Fibroblast of upper back skin (primary cell): ENCODE measurements around the gene SLC7A7.
A peak's percentile ranks its signal among the peaks of the same experiment; 100 is the strongest.
"Not testable (repeated sequence)": the region's sequence is repeated elsewhere in the genome, so short reads cannot be mapped to it uniquely, and the experiment has no call there.

Source experiments
- DNase-seq: peaks from one replicate; pipeline ENCODE4 v3.0.0-alpha.2; 2013

Gene SLC7A7

DNA sequence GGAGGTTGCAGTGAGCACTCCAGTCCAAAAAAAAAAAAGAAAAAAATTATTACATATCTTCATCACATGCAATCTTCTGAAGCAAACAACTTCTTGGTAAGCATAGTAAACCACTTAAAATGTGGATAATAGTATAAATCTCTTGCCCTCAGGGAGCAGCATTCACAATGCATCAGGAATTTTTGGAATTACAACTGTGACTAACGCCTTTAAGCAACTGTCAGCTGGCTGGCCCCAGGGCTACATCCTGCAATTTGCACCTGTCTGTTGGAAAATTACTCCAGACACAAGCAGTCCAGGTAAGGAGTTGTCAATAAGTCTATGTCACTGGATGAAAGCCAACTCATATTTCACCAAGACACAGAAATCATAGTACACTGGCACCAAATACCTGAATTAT, 5.5 kb upstream of the SLC7A7 start:
- DNase-seq = peak; percentile 45

DNA sequence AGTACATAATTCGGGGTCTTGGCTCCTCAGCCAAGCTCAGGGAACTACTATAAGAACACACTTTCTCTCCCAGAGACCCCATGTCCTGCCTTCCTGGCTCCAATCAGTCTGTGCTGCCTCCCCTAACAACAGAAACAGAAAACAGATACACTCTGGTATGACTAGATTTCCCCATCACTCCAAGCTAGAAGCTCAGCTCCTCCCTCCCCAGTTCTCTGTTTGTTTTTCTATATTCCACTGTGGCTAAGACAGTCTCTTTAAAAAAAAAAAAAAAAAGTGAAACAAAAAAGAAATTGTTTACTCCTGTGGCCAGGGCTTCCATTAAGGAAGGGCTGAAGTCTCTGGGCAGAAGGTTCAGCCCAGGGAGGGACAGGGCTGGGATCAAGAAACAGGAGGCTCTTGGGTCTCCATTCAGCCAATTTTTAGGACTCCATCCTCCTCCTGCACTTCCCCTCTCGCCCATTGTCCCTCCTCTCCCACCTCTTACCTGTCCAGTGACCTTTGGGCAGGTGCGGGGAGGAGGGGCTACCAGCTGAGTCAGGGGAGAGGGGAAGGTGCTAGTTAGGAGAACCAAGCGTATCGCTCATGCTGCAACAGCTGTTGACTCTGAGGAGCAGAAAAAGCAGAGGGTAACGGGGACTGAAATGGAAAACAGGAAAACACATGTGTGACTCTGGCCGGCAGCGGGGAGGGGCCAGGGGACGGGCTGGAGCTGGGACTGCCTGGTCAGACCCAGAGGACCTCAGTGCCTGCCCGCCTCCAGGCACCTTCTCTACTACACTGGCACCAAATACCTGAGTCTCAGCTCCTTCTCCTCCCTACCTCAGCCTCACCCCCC, 4.1 kb upstream of the SLC7A7 start:
- no peak for DNase-seq

DNA sequence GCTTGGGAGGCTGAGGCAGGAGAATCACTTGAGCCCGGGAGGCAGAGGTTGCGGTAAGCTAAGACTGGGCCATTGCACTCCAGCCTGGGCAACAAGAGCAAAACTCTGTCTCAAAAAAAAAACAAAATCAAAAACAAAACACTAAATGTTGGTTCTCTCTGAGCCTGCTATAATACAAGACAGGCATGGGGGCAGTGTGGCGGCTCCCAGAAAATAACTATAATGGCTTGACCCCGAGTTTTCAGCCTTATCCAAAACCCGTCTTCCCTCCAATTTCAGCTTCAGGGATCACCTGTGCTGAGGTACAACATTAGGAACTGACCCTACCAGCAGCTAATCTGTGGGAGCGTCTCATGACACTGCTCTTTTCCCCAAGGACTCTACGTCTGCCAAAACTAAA, 862 bp downstream of the SLC7A7 start:
- no peak for DNase-seq

DNA sequence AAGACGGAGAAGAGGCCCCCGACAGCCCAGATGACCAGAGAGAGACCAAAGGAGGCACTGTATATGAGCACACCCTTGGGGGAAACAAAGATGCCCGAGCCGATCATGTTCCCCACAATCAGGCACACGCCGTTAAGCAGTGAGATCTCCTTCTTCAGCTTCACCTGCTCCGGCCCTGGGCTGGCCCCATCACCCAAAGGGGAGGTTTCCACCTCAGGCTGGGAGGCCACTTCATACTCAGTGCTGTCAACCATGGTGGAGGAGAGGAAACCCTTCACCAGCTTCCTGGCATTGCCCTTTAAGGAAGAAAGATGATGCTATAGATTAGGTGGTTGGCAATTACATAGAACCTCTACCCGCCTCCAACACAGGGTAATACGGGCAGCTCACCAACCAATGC, 2.1 kb downstream of the SLC7A7 start:
- DNase-seq = no peak

DNA sequence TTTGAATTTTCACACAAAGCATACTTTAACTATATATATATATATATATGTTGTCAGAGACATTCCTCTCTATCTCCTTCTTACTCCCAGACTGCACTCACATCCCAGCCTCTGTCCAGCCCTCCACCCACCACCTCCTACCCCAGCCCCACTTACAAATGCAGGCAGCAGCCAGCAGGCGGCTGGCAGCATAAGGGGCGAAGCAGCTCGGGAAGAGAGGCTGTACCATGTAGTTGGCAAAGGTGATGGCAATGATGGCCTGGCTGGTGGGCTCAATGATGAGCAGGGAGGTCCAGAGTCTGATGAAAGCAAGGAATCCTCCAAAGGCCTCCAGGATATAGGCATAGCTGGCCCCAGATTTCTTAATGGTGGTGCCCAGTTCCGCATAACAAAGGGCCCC, 2.5 kb downstream of the SLC7A7 start:
- DNase-seq = no peak

DNA sequence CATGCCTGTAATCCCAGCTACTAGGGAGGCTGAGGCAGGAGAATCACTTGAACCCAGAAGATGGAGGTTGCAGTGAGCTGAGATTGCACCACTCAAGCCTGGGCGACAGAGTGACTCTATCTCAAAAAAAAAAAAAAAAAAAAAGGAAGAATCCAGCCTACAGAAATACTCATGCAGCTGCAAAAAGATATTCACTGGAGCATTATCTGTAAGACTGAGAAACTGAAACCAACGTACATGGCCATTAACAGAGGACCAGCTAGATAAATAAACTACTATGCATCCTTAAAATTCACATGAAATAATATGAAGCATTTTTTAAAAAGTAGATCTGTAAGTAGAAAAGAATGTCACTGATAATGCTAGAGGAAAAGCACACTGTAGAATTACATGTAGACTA, 3.5 kb downstream of the SLC7A7 start:
- DNase-seq = no peak

DNA sequence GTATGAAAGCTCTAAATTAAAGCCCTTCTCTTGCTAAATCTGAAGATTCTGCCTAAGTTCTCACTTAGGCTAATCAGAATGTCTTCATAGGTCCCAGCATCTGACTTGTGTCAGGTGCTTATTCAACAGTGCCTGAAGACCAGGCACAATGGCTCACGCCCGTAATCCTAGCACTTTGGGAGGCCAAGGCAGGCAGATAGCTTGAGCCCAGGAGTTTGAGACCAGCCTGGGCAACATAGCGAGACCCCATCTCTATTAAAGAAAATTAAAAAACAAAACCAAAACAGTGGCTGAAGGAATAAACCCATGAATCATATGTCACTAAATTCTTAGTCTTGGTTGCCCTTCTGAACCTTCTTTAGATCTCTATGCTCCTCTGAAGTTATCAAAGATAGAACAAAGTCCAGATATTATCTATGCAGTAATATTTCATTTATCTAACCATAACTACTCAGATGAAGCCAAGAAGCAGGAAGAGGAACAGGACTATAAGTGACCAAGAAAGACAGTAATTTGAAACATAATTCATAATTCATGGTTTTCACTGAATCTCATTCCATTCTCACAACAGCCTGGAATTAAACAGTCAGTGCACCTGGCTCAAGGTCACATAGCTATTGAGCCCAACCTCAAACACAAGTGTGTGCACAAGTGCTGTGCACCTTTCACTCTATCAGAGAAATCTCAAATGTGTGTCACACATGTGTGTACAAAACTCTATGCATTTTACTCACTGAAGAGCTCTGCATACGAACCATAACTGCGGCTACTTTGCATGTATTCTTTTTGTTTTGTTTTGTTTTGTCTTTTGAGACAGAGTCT, 6.6 kb downstream of the SLC7A7 start:
- no peak for DNase-seq

DNA sequence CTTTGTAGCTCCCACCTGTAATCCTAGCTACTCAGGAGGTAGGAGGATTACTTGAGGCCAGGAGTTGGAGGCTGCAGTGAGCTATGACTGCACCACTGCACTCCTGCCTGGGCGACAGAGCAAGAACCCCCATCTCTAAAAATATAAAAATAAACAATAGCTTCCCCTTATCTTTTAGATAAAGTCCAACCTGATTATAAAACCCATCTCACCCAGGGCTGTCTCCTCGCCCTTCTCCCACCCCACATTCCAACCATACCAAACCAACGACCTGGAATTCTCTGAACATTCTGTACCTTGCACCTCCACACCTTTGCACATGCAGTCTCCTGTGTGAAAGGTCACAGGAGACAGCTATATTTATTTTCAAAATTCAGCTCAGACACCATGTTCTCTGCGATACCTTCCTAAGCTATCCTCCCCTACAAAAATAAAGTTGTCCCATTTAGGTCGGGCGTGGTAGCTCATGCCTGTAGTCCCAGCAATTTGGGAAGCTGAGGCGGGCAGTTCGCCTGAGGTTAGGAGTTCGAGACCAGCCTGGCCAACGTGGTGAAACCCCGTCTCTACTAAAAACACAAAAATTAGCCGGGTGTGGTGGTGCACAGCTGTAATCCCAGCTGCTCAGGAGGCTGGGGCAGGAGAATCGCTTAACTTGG, 7.7 kb downstream of the SLC7A7 start:
- DNase-seq = no peak

DNA sequence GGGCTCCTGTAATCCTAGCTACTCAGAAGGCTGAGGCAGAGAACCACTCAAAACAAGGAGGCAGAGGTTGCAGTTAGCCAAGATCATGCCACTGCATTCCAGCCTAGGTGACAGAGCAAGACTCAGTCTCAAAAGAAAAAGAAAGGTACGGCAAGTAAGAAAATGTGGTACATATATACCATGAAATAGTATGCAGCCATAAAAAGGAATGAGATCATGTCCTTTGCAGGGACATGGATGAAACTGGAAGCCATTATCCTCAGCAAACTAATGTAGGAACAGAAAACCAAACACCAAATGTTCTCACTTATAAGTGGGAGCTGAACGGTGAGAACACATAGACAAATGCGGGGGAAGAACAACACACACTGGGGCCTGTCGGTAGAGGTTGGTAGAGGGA, 10.0 kb downstream of the SLC7A7 start:
- not testable (repeated sequence) for DNase-seq

DNA sequence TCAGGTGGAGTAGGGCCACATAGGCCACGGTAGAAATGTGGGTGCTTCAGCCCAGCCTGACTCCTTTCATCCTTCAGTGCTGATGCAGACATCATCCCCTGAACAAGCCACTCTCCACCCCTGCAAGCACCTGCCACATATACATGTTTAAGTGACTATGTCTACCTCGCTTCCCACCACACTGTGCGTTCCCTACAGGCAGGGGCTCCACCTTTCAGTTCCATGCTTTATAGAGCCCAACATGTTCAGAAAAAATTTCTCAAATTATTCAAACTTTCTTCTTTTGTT, 11.6 kb downstream of the SLC7A7 start:
- DNase-seq = no peak

DNA sequence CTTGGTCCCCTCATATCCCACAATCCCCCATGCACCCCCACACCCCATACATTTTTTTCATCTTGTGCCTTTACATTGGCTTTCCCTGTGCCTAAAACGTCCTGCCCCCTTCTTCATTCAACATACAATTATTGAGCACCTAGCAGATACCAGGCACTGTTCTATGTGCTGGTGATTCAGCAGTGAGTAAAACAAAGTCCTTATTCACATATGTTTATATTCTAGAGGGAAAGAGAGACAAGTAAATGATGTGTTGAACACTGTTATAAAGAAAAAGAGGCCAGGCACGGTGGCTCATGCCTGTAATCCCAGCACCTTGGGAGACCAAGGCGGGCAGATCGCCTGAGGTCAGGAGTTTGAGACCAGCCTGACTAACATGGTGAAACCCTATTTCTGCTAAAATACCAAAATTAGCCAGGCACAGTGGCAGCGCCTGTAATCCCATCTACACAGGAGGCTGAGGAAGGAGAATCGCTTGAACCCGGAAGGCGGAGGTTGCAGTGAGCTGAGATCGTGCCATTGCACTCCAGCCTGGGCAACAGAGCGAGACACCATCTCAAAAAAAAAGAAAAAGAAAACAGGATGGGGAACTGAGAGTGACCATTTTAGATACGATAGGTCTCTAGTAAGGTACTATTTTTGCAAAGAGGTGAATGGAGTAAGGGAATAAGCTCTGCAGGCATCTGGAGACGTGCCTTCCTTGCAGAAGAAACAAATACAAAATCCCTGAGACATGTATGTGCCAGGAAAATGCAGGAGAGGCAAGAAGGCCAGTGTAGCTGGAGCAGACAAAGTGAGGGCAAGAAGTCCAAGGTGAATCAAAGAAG, 12.2 kb downstream of the SLC7A7 start:
- DNase-seq = no peak

DNA sequence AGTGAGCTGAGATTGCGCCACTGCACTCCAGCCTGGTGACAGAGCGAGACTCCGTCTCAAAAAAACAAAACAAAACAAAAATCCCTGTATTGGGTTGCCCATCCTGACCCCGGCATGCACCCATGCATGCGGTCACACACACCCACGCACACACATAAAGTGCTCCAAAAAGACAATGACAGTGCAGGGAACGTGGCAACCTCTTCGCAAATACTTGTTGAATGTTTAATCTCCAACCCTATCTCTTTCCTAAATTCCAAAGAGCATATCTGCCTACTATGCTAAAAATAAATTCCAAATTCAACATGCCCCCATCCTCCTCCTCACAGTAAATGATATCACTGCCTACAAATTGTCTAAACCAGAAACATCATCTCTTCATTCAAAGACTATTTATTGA, 13.5 kb downstream of the SLC7A7 start:
- no peak for DNase-seq

DNA sequence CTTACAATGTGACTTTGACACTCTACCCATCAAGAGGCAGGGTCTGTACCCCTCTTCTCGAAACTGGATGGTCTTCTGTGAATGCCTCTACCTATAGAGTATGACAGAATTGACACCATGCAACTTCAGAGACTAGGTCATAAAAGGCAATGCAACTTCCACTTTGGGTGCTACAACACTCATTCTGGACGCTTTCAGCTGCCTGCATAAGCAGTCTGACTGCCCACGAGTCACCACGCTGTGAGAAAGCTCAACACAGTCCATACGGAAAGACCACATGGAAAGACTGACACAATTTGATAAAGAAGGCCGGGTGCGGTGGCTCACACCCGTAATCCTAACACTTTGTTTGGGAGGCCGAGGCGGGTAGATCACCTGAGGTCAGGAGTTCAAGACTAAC, 14.9 kb downstream of the SLC7A7 start:
- no peak for DNase-seq

DNA sequence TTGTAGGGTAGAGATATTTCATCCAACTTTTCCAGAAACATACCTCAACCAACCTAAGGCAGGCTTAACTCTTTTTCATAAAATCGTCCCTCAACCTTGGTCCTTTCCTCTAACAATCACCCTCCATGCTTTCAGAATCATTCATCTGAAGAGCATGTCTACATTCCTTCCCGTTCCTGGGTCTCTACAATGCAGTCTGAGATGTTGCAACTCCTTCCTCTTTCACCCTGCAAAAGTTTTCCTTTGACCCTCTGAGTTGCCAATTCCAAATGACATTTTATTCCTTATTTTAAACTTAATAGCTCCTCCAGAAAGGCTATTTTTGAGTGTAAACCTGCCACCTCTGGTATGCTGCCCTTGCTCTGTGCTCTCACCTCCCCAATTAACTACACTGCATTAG, 16.7 kb downstream of the SLC7A7 start:
- no peak for DNase-seq

DNA sequence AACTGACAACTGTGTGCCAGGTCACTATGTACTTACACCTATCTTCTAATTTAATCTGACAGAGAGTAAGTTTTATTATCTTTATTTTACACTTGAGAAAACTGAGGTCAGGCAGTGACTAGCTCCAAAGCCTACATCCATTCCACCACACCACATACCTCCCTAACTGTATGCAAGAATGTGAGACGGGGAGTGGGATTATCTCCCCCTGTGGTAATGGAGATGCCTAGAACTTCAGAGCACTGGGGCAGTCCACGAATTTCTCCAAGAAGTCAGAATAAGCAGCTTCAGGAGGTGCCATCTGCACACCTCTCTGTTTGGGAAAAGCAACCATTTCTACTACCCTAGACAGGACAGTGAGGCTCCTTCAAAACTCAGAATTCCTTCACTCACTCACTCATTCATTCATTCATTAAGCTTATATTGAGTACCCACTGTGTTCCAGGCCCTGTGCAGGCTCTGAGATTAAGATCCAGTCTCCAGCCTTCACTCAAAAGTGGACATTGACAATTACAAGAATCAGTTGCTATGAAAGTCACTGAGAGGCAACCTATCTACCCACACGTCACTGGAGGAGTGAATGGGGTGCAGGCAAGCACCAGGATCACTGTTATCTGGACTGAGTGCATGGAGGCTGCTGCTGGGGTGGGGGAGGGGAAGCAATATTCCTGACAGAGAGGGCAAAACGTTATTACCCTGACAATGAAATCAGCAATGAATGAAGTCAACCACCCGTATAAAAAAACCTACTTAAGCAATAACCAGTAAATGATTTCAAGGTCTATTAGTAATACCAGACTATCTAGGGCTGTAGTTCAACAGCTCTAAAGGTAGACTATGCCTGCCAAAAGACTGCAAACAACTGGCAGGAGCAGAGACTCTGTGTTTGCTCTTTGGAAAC, 18.0 kb downstream of the SLC7A7 start:
- no peak for DNase-seq

DNA sequence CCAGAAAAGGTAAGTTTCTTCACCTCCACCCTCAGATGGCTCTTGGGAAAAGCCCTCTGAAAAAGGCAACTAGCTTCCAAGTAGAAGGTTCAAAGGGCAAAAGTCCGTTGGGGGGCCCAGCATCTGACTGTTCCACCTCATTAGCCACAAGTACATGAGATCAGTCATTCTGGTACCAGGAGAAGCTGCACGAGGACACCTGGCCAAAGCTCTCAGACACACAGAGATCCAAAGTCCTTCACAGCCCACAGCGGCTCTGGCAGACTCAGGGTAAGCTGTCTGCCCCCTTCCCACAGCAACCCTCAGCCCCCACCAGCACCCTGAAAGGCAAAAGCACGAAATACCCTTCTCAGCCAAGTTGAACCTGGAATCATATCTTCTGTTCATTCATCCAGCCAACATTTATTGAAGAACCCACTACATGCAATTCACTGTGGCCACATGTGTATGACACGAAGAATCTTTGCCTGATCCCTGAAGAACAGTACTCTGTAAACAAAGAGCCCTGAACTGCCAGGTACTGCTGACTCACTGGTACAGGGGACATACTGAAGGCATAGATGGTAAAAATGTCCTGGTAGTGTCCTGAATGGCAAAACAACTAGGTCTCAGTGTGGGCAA, 19.0 kb downstream of the SLC7A7 start:
- no peak for DNase-seq

DNA sequence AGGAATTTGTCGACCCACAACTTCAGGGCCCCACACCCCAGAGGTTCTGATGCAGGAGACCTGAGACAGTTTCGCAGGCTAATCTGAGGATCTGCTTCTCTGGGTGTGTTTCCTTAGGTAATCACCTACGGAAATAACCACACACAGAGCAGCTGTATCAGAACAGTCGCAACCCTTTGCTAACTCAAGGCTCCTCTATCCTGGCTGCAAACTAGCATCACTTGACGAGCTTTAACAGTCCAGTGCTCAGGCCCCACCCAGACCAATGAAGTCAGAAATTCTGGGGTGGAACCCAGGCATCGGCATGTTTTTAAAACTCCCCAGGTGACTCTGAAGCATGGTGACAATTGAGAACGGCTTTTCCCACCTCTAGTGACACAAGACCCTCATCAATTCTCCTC, 20.7 kb downstream of the SLC7A7 start:
- DNase-seq = no peak

DNA sequence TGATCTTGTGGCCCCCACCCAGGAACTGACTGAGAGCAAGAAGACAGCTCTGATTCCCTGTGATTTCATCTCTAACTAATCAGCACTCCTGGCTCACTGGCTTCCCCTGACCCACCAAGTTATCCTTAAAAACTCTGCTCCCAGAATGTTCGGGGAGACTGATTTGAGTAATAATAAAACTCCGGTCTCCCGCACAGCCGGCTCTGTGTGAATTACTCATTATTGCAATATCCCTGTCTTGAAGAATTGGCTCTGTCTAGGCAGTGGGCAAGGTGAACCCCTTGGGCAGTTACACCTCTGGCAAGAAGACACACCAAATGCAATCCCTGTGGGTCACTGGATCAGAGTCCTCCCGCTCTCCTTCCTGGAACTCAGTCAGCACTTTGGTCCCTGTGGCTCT, 21.3 kb downstream of the SLC7A7 start:
- DNase-seq = no peak

DNA sequence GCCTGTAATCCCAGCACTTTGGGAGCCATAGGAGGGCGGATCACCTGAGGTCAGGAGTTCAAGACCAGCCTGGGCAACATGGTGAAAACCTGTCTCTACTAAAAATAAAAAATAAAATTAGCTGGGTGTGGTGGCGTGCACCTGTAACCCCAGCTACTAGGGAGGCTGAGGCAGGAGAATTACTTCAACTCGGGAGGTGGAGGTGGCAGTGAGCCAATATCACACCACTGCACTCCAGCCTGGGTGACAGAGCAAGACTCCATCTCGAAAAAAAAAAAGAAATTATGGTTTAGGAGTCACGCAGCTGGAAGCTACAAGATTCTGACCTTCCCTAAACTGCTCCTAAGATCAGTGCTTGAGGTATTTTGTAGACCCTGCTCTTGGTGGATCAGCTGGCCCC, 21.7 kb downstream of the SLC7A7 start:
- DNase-seq = not testable (repeated sequence)

DNA sequence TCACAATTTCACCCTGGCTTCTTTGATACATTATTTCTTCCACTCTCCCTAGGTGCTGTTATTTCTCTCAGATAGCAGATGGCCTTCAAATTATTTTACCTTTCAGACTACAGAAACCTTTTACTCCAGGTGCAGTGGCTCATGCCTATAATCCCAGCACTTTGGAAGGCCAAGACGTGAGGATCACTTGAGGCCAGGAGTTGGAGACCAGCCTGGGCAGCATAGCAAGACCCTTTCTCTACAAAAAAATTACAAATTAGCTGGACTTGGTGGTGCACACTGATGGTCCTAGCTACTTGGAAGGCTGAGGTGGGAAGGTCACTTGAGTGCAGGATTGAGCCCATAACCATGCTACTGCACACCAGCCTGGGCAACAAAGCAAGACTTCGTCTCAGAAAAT, 23.1 kb downstream of the SLC7A7 start:
- DNase-seq = no peak

DNA sequence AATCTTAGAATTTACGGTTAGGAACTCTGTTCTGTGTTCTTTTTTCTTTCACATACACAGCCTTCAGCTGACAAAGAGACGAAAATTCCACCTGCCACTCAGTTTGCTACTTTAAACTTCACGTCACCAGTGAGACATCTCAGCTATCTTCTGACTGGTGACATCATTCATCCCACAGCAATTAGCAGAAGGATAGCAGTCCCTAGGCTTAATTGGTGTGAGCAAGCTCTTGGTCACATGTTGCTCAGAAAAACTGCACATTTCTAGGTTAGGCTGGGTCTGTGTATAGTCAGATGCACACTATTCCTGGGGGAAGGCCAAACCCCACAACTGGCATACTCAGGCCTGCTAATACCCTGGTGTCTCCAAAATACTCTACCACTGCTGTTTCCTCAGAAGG, 23.9 kb downstream of the SLC7A7 start:
- DNase-seq = peak; percentile 55

DNA sequence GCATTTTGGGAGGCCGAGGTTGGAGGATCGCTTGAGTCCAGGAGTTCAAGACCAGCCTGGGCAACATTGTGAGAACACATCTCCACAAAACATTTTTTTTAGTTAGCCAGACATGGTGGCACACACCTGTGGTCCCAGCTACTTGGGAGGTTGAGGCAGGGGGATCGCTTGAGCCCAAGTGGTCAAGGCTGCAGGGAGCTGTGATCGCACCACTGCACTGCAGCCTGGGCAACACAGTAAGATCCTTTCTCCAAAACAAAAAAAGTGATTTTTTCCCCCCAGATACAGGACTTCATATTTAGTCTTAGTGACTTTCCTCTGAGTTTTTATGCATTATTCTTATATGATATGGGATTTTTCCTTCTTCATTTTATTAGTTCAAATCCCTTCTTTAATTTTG, 28.6 kb downstream of the SLC7A7 start:
- no peak for DNase-seq
